Vagina (tissue), 2 donors: ENCODE results near the gene LMBR1.

Experiments used
- POLR2A ChIP-seq, 2 donors: fragments of 450-650 bp; IDR thresholded peaks; one replicate each; pipeline ENCODE4 v1.6.1; 2017; ENCODE audit warnings: antibody characterized with exemption in 2 of 2, mild to moderate bottlenecking in 2 of 2, moderate library complexity in 2 of 2
- TF ChIP-seq, protein P1 (sequence below), 3 experiments: fragments of 450-650 bp in 2 of 3; fragments of 200-600 bp in 1 of 3; sonication (generic) in 1 of 3; IDR thresholded peaks; one replicate each; pipeline ENCODE4 v1.5.1; 2017 to 2019; ENCODE audit warnings: antibody characterized with exemption in 3 of 3, mild to moderate bottlenecking in 2 of 3, moderate library complexity in 2 of 3

GRCh38 chr7:156662277-156662676 is 230.7 kb downstream of the LMBR1 start:
- TF ChIP-seq, protein P1, sequence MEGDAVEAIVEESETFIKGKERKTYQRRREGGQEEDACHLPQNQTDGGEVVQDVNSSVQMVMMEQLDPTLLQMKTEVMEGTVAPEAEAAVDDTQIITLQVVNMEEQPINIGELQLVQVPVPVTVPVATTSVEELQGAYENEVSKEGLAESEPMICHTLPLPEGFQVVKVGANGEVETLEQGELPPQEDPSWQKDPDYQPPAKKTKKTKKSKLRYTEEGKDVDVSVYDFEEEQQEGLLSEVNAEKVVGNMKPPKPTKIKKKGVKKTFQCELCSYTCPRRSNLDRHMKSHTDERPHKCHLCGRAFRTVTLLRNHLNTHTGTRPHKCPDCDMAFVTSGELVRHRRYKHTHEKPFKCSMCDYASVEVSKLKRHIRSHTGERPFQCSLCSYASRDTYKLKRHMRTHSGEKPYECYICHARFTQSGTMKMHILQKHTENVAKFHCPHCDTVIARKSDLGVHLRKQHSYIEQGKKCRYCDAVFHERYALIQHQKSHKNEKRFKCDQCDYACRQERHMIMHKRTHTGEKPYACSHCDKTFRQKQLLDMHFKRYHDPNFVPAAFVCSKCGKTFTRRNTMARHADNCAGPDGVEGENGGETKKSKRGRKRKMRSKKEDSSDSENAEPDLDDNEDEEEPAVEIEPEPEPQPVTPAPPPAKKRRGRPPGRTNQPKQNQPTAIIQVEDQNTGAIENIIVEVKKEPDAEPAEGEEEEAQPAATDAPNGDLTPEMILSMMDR (IDR thresholded peaks at IDR 0.05) = no peak
- no peak for TF ChIP-seq POLR2A (IDR thresholded peaks at IDR 0.05)
